PC-9 (cell line): ENCODE measurements around the gene GPR35.

Experiments
- EZH2 ChIP-seq: fragments of 200-600 bp; sonication (generic); IDR thresholded peaks from 2 replicates; pipeline ENCODE4 v1.8.0; 2017; ENCODE audit warnings: antibody characterized with exemption, low read depth
- TF ChIP-seq, protein P1 (sequence below): fragments of 200-600 bp; sonication (generic); conservative IDR thresholded peaks from 2 replicates; pipeline ENCODE4 v1.6.1; 2017; ENCODE audit warnings: mixed run types, antibody characterized with exemption, mild to moderate bottlenecking, moderate library complexity

DNA sequence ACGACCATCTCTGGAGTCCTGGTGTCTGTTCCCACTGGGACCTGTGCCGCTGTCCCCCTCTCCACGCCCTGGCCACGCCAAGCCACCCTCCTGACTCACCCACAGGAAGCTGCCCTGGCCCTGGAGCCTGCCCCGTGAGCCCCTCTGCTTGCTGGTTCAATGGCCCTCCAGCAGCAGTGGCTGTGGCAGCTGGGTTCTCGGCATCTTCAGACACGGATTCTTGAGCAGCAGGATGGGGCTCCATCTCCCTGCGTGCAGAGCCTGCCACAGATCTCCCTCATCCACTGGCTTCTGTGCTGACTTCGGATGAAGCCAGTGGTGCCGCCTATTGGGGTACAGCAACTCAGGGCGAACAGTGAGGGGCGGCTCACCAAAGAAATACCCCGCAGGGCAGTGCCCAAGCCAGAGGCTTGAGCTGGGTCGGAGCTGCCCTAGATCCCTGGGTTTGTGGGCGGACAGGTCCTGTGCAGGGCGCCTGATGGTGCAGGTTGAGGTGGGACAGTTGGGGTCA is 24.8 kb upstream of the GPR35 start:
- TF ChIP-seq, protein P1, sequence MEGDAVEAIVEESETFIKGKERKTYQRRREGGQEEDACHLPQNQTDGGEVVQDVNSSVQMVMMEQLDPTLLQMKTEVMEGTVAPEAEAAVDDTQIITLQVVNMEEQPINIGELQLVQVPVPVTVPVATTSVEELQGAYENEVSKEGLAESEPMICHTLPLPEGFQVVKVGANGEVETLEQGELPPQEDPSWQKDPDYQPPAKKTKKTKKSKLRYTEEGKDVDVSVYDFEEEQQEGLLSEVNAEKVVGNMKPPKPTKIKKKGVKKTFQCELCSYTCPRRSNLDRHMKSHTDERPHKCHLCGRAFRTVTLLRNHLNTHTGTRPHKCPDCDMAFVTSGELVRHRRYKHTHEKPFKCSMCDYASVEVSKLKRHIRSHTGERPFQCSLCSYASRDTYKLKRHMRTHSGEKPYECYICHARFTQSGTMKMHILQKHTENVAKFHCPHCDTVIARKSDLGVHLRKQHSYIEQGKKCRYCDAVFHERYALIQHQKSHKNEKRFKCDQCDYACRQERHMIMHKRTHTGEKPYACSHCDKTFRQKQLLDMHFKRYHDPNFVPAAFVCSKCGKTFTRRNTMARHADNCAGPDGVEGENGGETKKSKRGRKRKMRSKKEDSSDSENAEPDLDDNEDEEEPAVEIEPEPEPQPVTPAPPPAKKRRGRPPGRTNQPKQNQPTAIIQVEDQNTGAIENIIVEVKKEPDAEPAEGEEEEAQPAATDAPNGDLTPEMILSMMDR = no peak
- TF ChIP-seq EZH2 = no peak
